ENCODE measurements around the gene IDI2.
"Not testable (repeated sequence)": the region's sequence is repeated elsewhere in the genome, so short reads cannot be mapped to it uniquely, and the experiment has no call there.

The IDI2 gene

GRCh38 chr10:1045415-1045814, 19.8 kb upstream of the IDI2 start:
- TF ChIP-seq CTCF (conservative IDR thresholded peaks at IDR 0.05; ENCODE audit: low read length), result no peak
- DNase-seq (ENCODE audit: low read depth), result no peak
- no peak overlapping the region for H3K4me3 ChIP-seq (ENCODE audit: low read length)

- no peak for DNase-seq (ENCODE audit: low read depth)
- H3K4me3 ChIP-seq (ENCODE audit: low read length), result no peak overlapping the region
- TF ChIP-seq CTCF (conservative IDR thresholded peaks at IDR 0.05; ENCODE audit: low read length), result no peak
Observed at GRCh38 chr10:1044964-1045363, 19.3 kb upstream of the IDI2 start.

- no peak overlapping the region for H3K4me3 ChIP-seq (ENCODE audit: low read length)
- TF ChIP-seq CTCF (conservative IDR thresholded peaks at IDR 0.05; ENCODE audit: low read length), result no peak
- no peak for DNase-seq (ENCODE audit: low read depth)
Observed at GRCh38 chr10:1044146-1044545, 18.5 kb upstream of the IDI2 start.

- no peak overlapping the region for H3K4me3 ChIP-seq (ENCODE audit: low read length)
- no peak for TF ChIP-seq CTCF (conservative IDR thresholded peaks at IDR 0.05; ENCODE audit: low read length)
- DNase-seq (ENCODE audit: low read depth), result no peak
Observed at GRCh38 chr10:1043532-1043995, 17.9 kb upstream of the IDI2 start.

GRCh38 chr10:1041514-1041913, 15.9 kb upstream of the IDI2 start:
- no peak overlapping the region for H3K4me3 ChIP-seq (ENCODE audit: low read length)
- DNase-seq (ENCODE audit: low read depth), result no peak
- no peak for TF ChIP-seq CTCF (conservative IDR thresholded peaks at IDR 0.05; ENCODE audit: low read length)

- no peak for TF ChIP-seq CTCF (conservative IDR thresholded peaks at IDR 0.05; ENCODE audit: low read length)
- no peak for DNase-seq (ENCODE audit: low read depth)
- H3K4me3 ChIP-seq (ENCODE audit: low read length), result no peak overlapping the region
Observed at GRCh38 chr10:1040133-1040532, 14.5 kb upstream of the IDI2 start.

GRCh38 chr10:1038769-1039168, 13.1 kb upstream of the IDI2 start:
- DNase-seq (ENCODE audit: low read depth); H3K4me3 ChIP-seq (ENCODE audit: low read length): not testable (repeated sequence)

- TF ChIP-seq CTCF (conservative IDR thresholded peaks at IDR 0.05; ENCODE audit: low read length), result no peak
- DNase-seq (ENCODE audit: low read depth), result no peak
- no peak overlapping the region for H3K4me3 ChIP-seq (ENCODE audit: low read length)
Observed at GRCh38 chr10:1037098-1037497, 11.4 kb upstream of the IDI2 start.
